Cardiac muscle cell (in vitro differentiated cells and primary cell): ENCODE measurements around the gene SAT2. TPM values are rescaled to one million over a fixed set of nuclear protein-coding genes. Genes with fewer than 3 reads are reported as not detected.
A peak's percentile ranks its signal among the peaks of the same experiment; 100 is the strongest.

Experiments
- DNase-seq, 2 donors: peaks; one replicate each; pipeline versions ENCODE4 v3.0.0 to v3.0.0-alpha.2; 2010 to 2017; ENCODE audit warnings: low read depth in 1 of 2, low spot score in 1 of 2
- H3K27ac ChIP-seq: fragments of 200-600 bp; sonication (generic); 2 replicates; pipeline ENCODE4 v1.5.1; 2016
- H3K27me3 ChIP-seq: fragments of 200-600 bp; sonication (generic); 2 replicates; pipeline ENCODE4 v1.6.0; 2016; ENCODE audit warnings: control low read depth
- H3K36me3 ChIP-seq: fragments of 200-600 bp; sonication (generic); 2 replicates; pipeline ENCODE4 v1.5.1; 2016; ENCODE audit warnings: control low read depth
- H3K4me1 ChIP-seq: fragments of 200-600 bp; sonication (generic); 2 replicates; pipeline ENCODE4 v1.8.1; 2017; ENCODE audit warnings: low read depth, mild to moderate bottlenecking, mixed run types
- H3K4me3 ChIP-seq: fragments of 200-600 bp; sonication (generic); 2 replicates; pipeline ENCODE4 v1.5.1; 2016; ENCODE audit warnings: mild to moderate bottlenecking
- H3K9me3 ChIP-seq: fragments of 200-600 bp; sonication (generic); 2 replicates; pipeline ENCODE4 v1.5.1; 2017; ENCODE audit warnings: low read depth, mild to moderate bottlenecking, control low read depth
- polyA plus RNA-seq: library from polyadenylated mRNA; unstranded; fragments of >200 nt; fragmentation: Nextera tagmentation; extraction: Ambion mirVana; gene quantifications from 2 replicates; pipeline ENCODE4 v1.2.1, GENCODE V29; 2016
- total RNA-seq: library from RNA; depleted of rRNA; stranded (reverse); fragments of >200 nt; gene quantifications from 2 replicates; pipeline ENCODE4 v1.2.3, GENCODE V29; 2016
- TF ChIP-seq, protein P1 (sequence below): IDR thresholded peaks from 2 replicates; pipeline ENCODE4 v1.5.1; 2012; ENCODE audit warnings: low read depth, mild to moderate bottlenecking, low read length

SAT2 gene
- total and polyA plus RNA-seq, 2 experiments from 2014 or later: 142 to 143 TPM

DNA sequence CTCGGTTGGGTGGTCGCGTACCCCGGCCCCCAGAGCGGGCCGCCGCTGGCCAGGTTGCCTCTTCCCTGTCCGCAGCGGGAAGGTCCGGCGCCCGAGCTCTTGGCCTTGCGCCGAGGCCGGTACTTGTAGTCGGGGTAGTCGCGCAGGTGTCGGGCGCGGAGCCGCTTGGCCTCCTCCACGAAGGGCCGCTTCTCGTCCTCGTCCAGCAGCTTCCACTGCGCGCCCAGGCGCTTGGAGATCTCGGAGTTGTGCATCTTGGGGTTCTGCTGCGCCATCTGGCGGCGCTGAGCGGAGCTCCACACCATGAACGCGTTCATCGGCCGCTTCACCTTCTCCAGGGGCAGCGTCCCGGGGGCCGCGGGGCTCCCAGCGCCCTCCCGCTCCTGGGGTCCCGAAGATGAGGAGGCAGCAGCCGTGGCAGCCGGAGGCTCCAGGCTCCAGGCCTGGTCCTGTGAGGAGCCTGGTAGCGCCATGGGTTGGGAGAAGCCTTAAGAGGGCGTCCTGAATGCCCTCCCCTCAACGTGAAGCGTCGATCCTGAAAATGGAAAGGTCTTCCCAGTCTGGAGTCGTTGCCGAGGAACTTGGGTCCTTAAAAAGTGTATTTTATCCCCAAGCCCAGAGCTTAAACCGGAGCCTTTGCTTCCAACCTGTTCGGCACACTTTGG is 38.3 kb downstream of the SAT2 start:
- peaks cover 6% of the 10 kb centered on the region for H3K4me1 ChIP-seq
- H3K36me3 ChIP-seq: peaks cover 25% of the 10 kb centered on the region
- no peaks in the 10 kb centered on the region for H3K9me3 ChIP-seq
- TF ChIP-seq, protein P1, sequence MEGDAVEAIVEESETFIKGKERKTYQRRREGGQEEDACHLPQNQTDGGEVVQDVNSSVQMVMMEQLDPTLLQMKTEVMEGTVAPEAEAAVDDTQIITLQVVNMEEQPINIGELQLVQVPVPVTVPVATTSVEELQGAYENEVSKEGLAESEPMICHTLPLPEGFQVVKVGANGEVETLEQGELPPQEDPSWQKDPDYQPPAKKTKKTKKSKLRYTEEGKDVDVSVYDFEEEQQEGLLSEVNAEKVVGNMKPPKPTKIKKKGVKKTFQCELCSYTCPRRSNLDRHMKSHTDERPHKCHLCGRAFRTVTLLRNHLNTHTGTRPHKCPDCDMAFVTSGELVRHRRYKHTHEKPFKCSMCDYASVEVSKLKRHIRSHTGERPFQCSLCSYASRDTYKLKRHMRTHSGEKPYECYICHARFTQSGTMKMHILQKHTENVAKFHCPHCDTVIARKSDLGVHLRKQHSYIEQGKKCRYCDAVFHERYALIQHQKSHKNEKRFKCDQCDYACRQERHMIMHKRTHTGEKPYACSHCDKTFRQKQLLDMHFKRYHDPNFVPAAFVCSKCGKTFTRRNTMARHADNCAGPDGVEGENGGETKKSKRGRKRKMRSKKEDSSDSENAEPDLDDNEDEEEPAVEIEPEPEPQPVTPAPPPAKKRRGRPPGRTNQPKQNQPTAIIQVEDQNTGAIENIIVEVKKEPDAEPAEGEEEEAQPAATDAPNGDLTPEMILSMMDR: peak; percentile 83
- no peaks in the 10 kb centered on the region for H3K27me3 ChIP-seq
- peak; percentile 85 to 88 for DNase-seq
- H3K4me3 ChIP-seq: no peak overlapping the region
- H3K27ac ChIP-seq: no peak overlapping the region

DNA sequence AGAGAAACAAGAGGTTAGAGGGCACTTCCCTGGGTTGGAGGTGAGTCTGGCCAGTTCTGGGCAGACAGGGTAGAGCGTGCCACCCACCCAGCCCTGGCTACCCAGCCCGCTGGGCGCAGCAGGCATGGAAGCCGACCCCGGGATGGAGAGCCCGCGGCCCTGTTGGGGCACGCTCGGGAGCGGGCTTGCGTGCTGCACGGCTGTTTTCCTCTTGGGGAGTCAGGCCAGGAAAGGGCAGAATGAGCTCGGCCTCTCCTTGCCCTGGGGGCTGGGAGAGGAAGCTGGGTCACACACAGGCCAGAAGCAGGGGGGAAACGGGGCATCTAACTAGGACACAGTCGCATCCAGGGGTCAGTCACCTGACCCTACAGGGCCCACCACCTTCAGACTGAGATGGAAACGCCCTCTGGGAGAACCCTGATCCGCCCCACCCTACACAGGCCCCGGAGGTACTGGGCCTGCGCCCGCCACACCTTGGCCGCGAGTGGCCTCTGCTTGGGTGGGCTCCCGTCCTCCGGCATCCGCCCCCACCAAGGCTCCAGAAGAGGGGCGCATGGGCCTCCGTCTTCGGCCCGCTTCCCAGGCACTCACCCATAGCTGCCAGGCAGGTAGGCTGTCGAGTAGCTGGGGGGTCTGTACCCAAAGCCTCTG is 38.9 kb downstream of the SAT2 start:
- no peaks in the 10 kb centered on the region for H3K27me3 ChIP-seq
- DNase-seq: no peak
- H3K9me3 ChIP-seq: no peaks in the 10 kb centered on the region
- peaks cover 7% of the 10 kb centered on the region for H3K4me1 ChIP-seq
- H3K27ac ChIP-seq: no peak overlapping the region
- TF ChIP-seq, protein P1: no peak
- H3K4me3 ChIP-seq: no peak overlapping the region
- peaks cover 19% of the 10 kb centered on the region for H3K36me3 ChIP-seq

DNA sequence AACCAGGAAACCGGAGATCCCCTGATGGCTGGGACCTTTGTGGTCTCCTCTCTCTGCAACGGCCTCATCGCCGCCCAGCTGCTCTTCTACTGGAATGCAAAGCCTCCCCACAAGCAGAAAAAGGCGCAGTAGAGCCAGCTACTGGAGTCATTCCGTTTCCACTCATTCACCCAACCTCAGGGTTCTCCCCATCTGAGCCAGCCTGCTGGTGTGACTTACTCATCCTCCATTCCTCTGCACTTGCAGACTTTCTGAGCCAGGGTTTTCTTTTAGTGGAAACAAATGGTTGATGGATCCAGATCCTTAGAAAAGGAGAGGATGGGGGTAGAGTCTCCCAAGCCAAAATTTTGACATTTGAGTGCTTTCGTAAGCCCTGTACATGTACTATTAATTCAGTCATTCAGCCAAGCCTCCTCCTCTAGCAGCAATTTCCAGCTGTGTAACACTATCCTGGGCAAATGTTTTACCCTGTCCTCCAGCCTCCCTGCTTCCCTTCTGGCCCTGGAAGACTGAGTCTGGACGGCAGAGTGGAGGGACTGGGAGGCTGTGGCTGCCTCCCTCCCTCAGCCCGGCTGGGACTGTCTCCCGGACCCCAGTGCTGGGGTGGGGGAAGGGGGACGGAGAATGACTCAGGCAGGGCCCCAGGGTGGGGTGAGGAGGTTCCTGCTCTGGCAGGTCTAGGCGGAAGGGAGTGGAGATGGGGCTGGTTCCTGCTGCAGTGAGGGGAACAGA is 40.0 kb downstream of the SAT2 start:
- peak in 1 of 2 donors; percentile 76 for DNase-seq
- Histone ChIP-seq H3K4me3 (no peak overlapping the region), H3K27ac (no peak overlapping the region)

DNA sequence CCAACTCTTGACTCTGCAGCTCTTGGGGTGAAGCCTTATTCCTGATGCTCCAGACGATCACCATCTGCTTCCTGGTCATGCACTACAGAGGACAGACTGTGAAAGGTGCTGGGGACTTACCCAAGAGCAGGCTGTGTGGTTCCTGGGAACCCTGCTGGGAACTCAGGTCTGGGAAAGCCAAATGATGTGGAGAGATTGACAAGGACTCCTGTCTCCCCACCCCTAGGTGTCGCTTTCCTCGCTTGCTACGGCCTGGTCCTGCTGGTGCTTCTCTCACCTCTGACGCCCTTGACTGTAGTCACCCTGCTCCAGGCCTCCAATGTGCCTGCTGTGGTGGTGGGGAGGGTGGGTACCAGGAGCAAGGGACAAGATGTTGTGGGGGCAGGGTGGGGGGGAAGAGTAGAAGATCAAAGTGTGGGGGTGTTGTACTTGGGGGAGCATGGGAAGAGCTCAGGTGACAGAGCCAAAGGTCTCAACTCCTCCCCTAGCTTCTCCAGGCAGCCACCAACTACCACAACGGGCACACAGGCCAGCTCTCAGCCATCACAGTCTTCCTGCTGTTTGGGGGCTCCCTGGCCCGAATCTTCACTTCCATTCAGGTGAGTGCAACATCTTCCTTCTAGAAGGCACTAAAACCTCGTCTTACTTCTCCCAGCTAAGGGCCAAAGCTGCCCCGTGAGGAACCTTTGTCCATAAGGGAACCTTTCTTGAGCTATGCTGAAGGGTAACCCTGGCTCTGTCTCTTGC is 40.8 kb downstream of the SAT2 start:
- peak in 1 of 2 donors; percentile 40 for DNase-seq
- Histone ChIP-seq H3K36me3 (peaks cover 2% of the 10 kb centered on the region), H3K27ac (no peak overlapping the region), H3K4me3 (no peak overlapping the region), H3K27me3 (no peaks in the 10 kb centered on the region), H3K9me3 (no peaks in the 10 kb centered on the region), H3K4me1 (peaks cover 16% of the 10 kb centered on the region)
- TF ChIP-seq, protein P1: no peak

More for the DNA sequence above, 40.0 kb downstream of the SAT2 start:
- Histone ChIP-seq H3K36me3 (peaks cover 9% of the 10 kb centered on the region), H3K4me1 (peaks cover 15% of the 10 kb centered on the region), H3K9me3 (no peaks in the 10 kb centered on the region), H3K27me3 (no peaks in the 10 kb centered on the region)
- TF ChIP-seq, protein P1: no peak
